CD4-positive, alpha-beta T cell treated with Interleukin-15 for 1 hour (primary cell): ENCODE measurements around the gene RBM4B.
"Not testable (repeated sequence)": the region's sequence is repeated elsewhere in the genome, so short reads cannot be mapped to it uniquely, and the experiment has no call there.

Experiments used
- DNase-seq: peaks from one replicate; pipeline ENCODE4 v3.0.0-alpha.2; 2020

The RBM4B gene

GRCh38 chr11:66677599-66678375, at the start of gene RBM4B:
Gene RBM4B, minus strand, starts transcription at chr11:66677887. Its CDS starts 808 bp downstream, at chr11:66677079.
- peak; percentile 98 for DNase-seq

- no peak for DNase-seq
Measured at GRCh38 chr11:66725647-66726046, 48.0 kb upstream of the RBM4B start.

GRCh38 chr11:66725114-66725513, 47.4 kb upstream of the RBM4B start:
- DNase-seq, result no peak

- not testable (repeated sequence) for DNase-seq
Measured at GRCh38 chr11:66724167-66724566, 46.5 kb upstream of the RBM4B start.

GRCh38 chr11:66723693-66724092, 46.0 kb upstream of the RBM4B start:
- no peak for DNase-seq

GRCh38 chr11:66722745-66723651, 45.3 kb upstream of the RBM4B start:
- no peak for DNase-seq

GRCh38 chr11:66721939-66722338, 44.3 kb upstream of the RBM4B start:
- no peak for DNase-seq

GRCh38 chr11:66720899-66721470, 43.3 kb upstream of the RBM4B start:
- no peak for DNase-seq

GRCh38 chr11:66720223-66720898, 42.7 kb upstream of the RBM4B start:
- no peak for DNase-seq

- no peak for DNase-seq
Measured at GRCh38 chr11:66719111-66719872, 41.6 kb upstream of the RBM4B start.

GRCh38 chr11:66718320-66718971, 40.8 kb upstream of the RBM4B start:
- no peak for DNase-seq

GRCh38 chr11:66717925-66718319, 40.2 kb upstream of the RBM4B start:
- DNase-seq, result no peak

GRCh38 chr11:66716996-66717395, 39.3 kb upstream of the RBM4B start:
- no peak for DNase-seq

GRCh38 chr11:66715346-66716085, 37.8 kb upstream of the RBM4B start:
- no peak for DNase-seq

GRCh38 chr11:66713746-66714480, 36.2 kb upstream of the RBM4B start:
- DNase-seq, result no peak

GRCh38 chr11:66710384-66710930, 32.8 kb upstream of the RBM4B start:
- DNase-seq, result no peak

GRCh38 chr11:66708701-66709100, 31.0 kb upstream of the RBM4B start:
- no peak for DNase-seq

- no peak for DNase-seq
Measured at GRCh38 chr11:66708094-66708493, 30.4 kb upstream of the RBM4B start.

- DNase-seq, result no peak
Measured at GRCh38 chr11:66707486-66707885, 29.8 kb upstream of the RBM4B start.

- no peak for DNase-seq
Measured at GRCh38 chr11:66706989-66707388, 29.3 kb upstream of the RBM4B start.
